ENCODE data around the gene TMEM243. TPM values are rescaled to one million over a fixed set of nuclear protein-coding genes. Genes with fewer than 3 reads are reported as not detected.

TMEM243 gene
- total and polyA plus RNA-seq, 2 experiments from 2014 or later = 47.7 to 49.4 TPM

DNA sequence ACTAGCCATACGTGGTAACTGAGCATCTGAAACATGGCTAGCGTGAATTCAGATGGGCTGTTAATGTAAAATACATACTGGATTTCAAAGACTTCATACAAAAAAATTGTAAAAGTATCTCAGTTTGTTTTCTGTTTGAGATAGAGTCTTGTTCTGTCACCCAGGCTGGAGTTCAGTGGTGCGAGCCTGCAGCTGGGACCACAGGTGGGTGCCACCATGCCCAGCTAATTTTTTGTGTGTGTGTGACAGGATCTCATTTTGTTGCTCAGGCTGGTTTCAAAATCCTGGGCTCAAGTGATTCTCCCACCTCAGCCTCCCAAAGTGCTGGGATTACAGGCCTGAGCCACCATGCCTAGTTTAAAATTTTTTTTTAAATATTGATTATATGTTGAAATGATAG, 4.5 kb downstream of the TMEM243 start:
- Histone ChIP-seq H2AFZ (no peak overlapping the region), H3K4me1 (ENCODE audit: insufficient read depth) (peaks cover 10% of the 10 kb centered on the region), H3K9me2 (replicated peaks; ENCODE audit: insufficient read depth) (no peaks in the 10 kb centered on the region), H3K4me3 (no peak overlapping the region), H3K36me3 (replicated peaks; ENCODE audit: insufficient read depth, low read depth) (no peaks in the 10 kb centered on the region), H3K27ac (no peak overlapping the region), H3K4me2 (no peak overlapping the region), H3K27me3 (no peaks in the 10 kb centered on the region), H3K9me3 (ENCODE audit: low read depth) (no peaks in the 10 kb centered on the region), H4K20me1 (ENCODE audit: insufficient read depth, poor library complexity, severe bottlenecking) (no peaks in the 10 kb centered on the region), H3K79me2 (peaks cover 84% of the 10 kb centered on the region)
- 97% methylated on average over 3 of the region's 3 CpGs for WGBS (ENCODE audit: low lambda C conversion rate, missing lambda C conversion rate)
- no peak for DNase-seq (ENCODE audit: low spot score)
- no peak for TF ChIP-seq EZH2 (IDR thresholded peaks at IDR 0.05; ENCODE audit: borderline replicate concordance)
- no peak for TF ChIP-seq CTCF (IDR thresholded peaks at IDR 0.05; ENCODE audit: poor library complexity)
- TF ChIP-seq EZH2phosphoT487 (IDR thresholded peaks at IDR 0.05; ENCODE audit: low read depth, severe bottlenecking, unreplicated experiment) = no peak

DNA sequence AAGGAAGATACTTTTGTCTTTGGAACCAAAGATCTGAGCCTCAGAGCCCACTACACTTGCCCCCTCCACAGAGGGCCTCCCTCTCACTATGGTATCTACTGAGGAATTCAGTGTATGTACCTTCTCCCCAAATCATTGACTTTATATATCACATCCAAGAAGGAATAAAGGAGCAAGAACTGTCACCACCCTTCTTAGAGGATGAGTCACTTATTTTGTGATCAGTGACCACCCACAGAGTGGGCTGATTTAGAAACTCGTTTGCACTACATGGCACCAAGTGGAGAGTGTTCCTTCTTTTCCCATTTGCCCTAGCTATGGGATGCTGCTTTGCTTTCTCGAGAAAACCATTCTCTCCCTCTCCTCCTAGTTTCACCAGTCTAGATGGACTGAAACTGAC, 5.7 kb downstream of the TMEM243 start:
- H3K4me3 ChIP-seq = no peak overlapping the region
- 57% methylated on average over 2 of the region's 2 CpGs for WGBS (ENCODE audit: low lambda C conversion rate, missing lambda C conversion rate)
- H3K9me3 ChIP-seq (ENCODE audit: low read depth) = no peaks in the 10 kb centered on the region
- H2AFZ ChIP-seq = no peak overlapping the region
- peaks cover 89% of the 10 kb centered on the region for H3K79me2 ChIP-seq
- peaks cover 10% of the 10 kb centered on the region for H3K4me1 ChIP-seq (ENCODE audit: insufficient read depth)
- no peaks in the 10 kb centered on the region for H3K27me3 ChIP-seq
- H4K20me1 ChIP-seq (ENCODE audit: insufficient read depth, poor library complexity, severe bottlenecking) = no peaks in the 10 kb centered on the region
- no peaks in the 10 kb centered on the region for H3K36me3 ChIP-seq (replicated peaks; ENCODE audit: insufficient read depth, low read depth)
- no peak overlapping the region for H3K4me2 ChIP-seq
- H3K27ac ChIP-seq = no peak overlapping the region
- H3K9me2 ChIP-seq (replicated peaks; ENCODE audit: insufficient read depth) = no peaks in the 10 kb centered on the region
- no peak for DNase-seq (ENCODE audit: low spot score)
- TF ChIP-seq EZH2 (IDR thresholded peaks at IDR 0.05; ENCODE audit: borderline replicate concordance) (no peak), CTCF (IDR thresholded peaks at IDR 0.05; ENCODE audit: poor library complexity) (no peak), EZH2phosphoT487 (IDR thresholded peaks at IDR 0.05; ENCODE audit: low read depth, severe bottlenecking, unreplicated experiment) (no peak)

GRCh38 chr7:87213252-87213651, 6.3 kb downstream of the TMEM243 start:
- Histone ChIP-seq H2AFZ (no peak overlapping the region), H3K9me3 (ENCODE audit: low read depth) (no peaks in the 10 kb centered on the region), H3K9me2 (replicated peaks; ENCODE audit: insufficient read depth) (no peaks in the 10 kb centered on the region), H3K27ac (no peak overlapping the region), H3K36me3 (replicated peaks; ENCODE audit: insufficient read depth, low read depth) (no peaks in the 10 kb centered on the region), H3K4me1 (ENCODE audit: insufficient read depth) (peaks cover 6% of the 10 kb centered on the region), H3K4me2 (no peak overlapping the region), H4K20me1 (ENCODE audit: insufficient read depth, poor library complexity, severe bottlenecking) (no peaks in the 10 kb centered on the region), H3K4me3 (no peak overlapping the region), H3K79me2 (peaks cover 84% of the 10 kb centered on the region), H3K27me3 (no peaks in the 10 kb centered on the region)
- 77% methylated on average over 1 of the region's 1 CpG for WGBS (ENCODE audit: low lambda C conversion rate, missing lambda C conversion rate)
- no peak for DNase-seq (ENCODE audit: low spot score)
- TF ChIP-seq EZH2 (IDR thresholded peaks at IDR 0.05; ENCODE audit: borderline replicate concordance) (no peak), EZH2phosphoT487 (IDR thresholded peaks at IDR 0.05; ENCODE audit: low read depth, severe bottlenecking, unreplicated experiment) (no peak), CTCF (IDR thresholded peaks at IDR 0.05; ENCODE audit: poor library complexity) (no peak)

GRCh38 chr7:87212498-87212897, 7.0 kb downstream of the TMEM243 start:
- no peak overlapping the region for H3K27ac ChIP-seq
- H3K9me3 ChIP-seq (ENCODE audit: low read depth) = no peaks in the 10 kb centered on the region
- no peaks in the 10 kb centered on the region for H3K36me3 ChIP-seq (replicated peaks; ENCODE audit: insufficient read depth, low read depth)
- H2AFZ ChIP-seq = no peak overlapping the region
- peaks cover 78% of the 10 kb centered on the region for H3K79me2 ChIP-seq
- no peaks in the 10 kb centered on the region for H3K4me1 ChIP-seq (ENCODE audit: insufficient read depth)
- H3K4me3 ChIP-seq = no peak overlapping the region
- WGBS (ENCODE audit: low lambda C conversion rate, missing lambda C conversion rate) = 93% methylated on average over 1 of the region's 1 CpG
- H4K20me1 ChIP-seq (ENCODE audit: insufficient read depth, poor library complexity, severe bottlenecking) = no peaks in the 10 kb centered on the region
- TF ChIP-seq EZH2 (IDR thresholded peaks at IDR 0.05; ENCODE audit: borderline replicate concordance) = no peak
- TF ChIP-seq CTCF (IDR thresholded peaks at IDR 0.05; ENCODE audit: poor library complexity) = no peak
- no peak for TF ChIP-seq EZH2phosphoT487 (IDR thresholded peaks at IDR 0.05; ENCODE audit: low read depth, severe bottlenecking, unreplicated experiment)
- no peak overlapping the region for H3K4me2 ChIP-seq
- no peaks in the 10 kb centered on the region for H3K9me2 ChIP-seq (replicated peaks; ENCODE audit: insufficient read depth)
- DNase-seq (ENCODE audit: low spot score) = no peak
- H3K27me3 ChIP-seq = no peaks in the 10 kb centered on the region
